OCI-LY7 (cell line): ENCODE data around the gene HMGB4.

Experiments used
- EZH2phosphoT487 ChIP-seq: fragments of 200-600 bp; sonication (generic); IDR thresholded peaks from 2 replicates; pipeline ENCODE4 v1.6.1; 2018; ENCODE audit warnings: low read depth, borderline replicate concordance, mild to moderate bottlenecking, mixed run types, antibody characterized with exemption, low read length, moderate library complexity, mixed read lengths
- TF ChIP-seq, protein P1 (sequence below): fragments of 200-600 bp; sonication (generic); conservative IDR thresholded peaks from 2 replicates; pipeline ENCODE4 v1.5.1; 2014; ENCODE audit warnings: mild to moderate bottlenecking, antibody characterized with exemption, low read length, moderate library complexity, mixed read lengths

DNA sequence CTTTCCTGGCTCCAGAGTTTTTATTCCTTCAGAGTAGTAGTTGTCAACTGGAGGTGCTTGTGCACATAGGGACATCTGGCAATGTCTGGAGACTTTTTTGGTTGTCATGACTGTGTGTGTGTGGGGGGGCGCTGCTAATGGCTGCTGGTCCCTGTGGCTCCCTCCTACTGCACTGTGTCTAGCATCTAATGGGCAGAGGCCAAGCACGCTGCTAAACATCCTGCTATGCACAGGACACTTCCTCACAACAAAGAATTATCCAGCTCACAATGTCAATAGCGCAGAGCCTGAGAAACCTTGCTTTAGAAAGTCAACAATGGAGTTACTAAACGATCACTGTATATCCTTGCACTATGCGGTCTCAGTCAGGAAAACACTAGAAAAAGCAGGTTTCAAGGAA lies 19.7 kb upstream of the HMGB4 start:
- TF ChIP-seq, protein P1, sequence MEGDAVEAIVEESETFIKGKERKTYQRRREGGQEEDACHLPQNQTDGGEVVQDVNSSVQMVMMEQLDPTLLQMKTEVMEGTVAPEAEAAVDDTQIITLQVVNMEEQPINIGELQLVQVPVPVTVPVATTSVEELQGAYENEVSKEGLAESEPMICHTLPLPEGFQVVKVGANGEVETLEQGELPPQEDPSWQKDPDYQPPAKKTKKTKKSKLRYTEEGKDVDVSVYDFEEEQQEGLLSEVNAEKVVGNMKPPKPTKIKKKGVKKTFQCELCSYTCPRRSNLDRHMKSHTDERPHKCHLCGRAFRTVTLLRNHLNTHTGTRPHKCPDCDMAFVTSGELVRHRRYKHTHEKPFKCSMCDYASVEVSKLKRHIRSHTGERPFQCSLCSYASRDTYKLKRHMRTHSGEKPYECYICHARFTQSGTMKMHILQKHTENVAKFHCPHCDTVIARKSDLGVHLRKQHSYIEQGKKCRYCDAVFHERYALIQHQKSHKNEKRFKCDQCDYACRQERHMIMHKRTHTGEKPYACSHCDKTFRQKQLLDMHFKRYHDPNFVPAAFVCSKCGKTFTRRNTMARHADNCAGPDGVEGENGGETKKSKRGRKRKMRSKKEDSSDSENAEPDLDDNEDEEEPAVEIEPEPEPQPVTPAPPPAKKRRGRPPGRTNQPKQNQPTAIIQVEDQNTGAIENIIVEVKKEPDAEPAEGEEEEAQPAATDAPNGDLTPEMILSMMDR, result no peak
- no peak for TF ChIP-seq EZH2phosphoT487
